ENCODE results near the gene ZNF469.
"Not testable (repeated sequence)": the region's sequence is repeated elsewhere in the genome, so short reads cannot be mapped to it uniquely, and the experiment has no call there.

The ZNF469 gene

GRCh38 chr16:88393034-88393433 lies 10.3 kb downstream of the ZNF469 start:
- no peak for DNase-seq

GRCh38 chr16:88393571-88393970 lies 10.8 kb downstream of the ZNF469 start:
- no peak for DNase-seq

- DNase-seq: no peak
These were observed 11.7 kb downstream of the ZNF469 start for GRCh38 chr16:88394426-88394825.

GRCh38 chr16:88395669-88396584 lies 13.2 kb downstream of the ZNF469 start:
- no peak for DNase-seq

- no peak for DNase-seq
These were observed 15.6 kb downstream of the ZNF469 start for GRCh38 chr16:88398170-88398873.

- DNase-seq: no peak
These were observed 16.1 kb downstream of the ZNF469 start for GRCh38 chr16:88398874-88399178.

- DNase-seq: no peak
These were observed 17.4 kb downstream of the ZNF469 start for GRCh38 chr16:88400186-88400585.

- DNase-seq: no peak
These were observed 19.0 kb downstream of the ZNF469 start for GRCh38 chr16:88401604-88402246.

GRCh38 chr16:88402551-88403240 lies 19.9 kb downstream of the ZNF469 start:
- DNase-seq: no peak

GRCh38 chr16:88403794-88404581 lies 21.2 kb downstream of the ZNF469 start:
- DNase-seq: no peak

- no peak for DNase-seq
These were observed 22.0 kb downstream of the ZNF469 start for GRCh38 chr16:88404769-88405168.

GRCh38 chr16:88405216-88406060 lies 22.7 kb downstream of the ZNF469 start:
- DNase-seq: no peak

- no peak for DNase-seq
These were observed 23.6 kb downstream of the ZNF469 start for GRCh38 chr16:88406096-88407041.

- DNase-seq: no peak
These were observed 24.3 kb downstream of the ZNF469 start for GRCh38 chr16:88407042-88407420.

GRCh38 chr16:88407807-88408206 lies 25.0 kb downstream of the ZNF469 start:
- DNase-seq: no peak

- no peak for DNase-seq
These were observed 25.9 kb downstream of the ZNF469 start for GRCh38 chr16:88408561-88409142.

- no peak for DNase-seq
These were observed 26.7 kb downstream of the ZNF469 start for GRCh38 chr16:88409296-88410065.

GRCh38 chr16:88410297-88410968 lies 27.7 kb downstream of the ZNF469 start:
- DNase-seq: not testable (repeated sequence)
